Skin of body (tissue), 2 donors: ENCODE measurements around the gene LRRC4B. TPM values are rescaled to one million over a fixed set of nuclear protein-coding genes. Genes with fewer than 3 reads are reported as not detected.

Source experiments
- DNase-seq: peaks from one replicate; lab custom pipeline; 2025; lab: John Stamatoyannopoulos, UW
- total RNA-seq: library from RNA; depleted of rRNA; stranded (reverse); fragments of >200 nt; gene quantifications from one replicate; pipeline ENCODE4 v1.2.3, GENCODE V29; 2014

The LRRC4B gene
- total RNA-seq, 1 donor from 2014 or later = 5.1 TPM

GRCh38 chr19:50507376-50507775 lies 60.9 kb downstream of the LRRC4B start:
- no peak for DNase-seq

GRCh38 chr19:50506700-50507099 lies 61.5 kb downstream of the LRRC4B start:
- no peak for DNase-seq

- DNase-seq = no peak
These were observed 62.2 kb downstream of the LRRC4B start for GRCh38 chr19:50505856-50506611.

- DNase-seq = no peak
These were observed 66.4 kb downstream of the LRRC4B start for GRCh38 chr19:50501568-50502475.

GRCh38 chr19:50501186-50501567 lies 67.1 kb downstream of the LRRC4B start:
- no peak for DNase-seq

GRCh38 chr19:50500753-50501151 lies 67.5 kb downstream of the LRRC4B start:
- DNase-seq = no peak

- no peak for DNase-seq
These were observed 68.0 kb downstream of the LRRC4B start for GRCh38 chr19:50500060-50500752.

GRCh38 chr19:50498219-50499056 lies 69.8 kb downstream of the LRRC4B start:
- no peak for DNase-seq

- DNase-seq = no peak
These were observed 71.2 kb downstream of the LRRC4B start for GRCh38 chr19:50497022-50497405.

- DNase-seq = no peak
These were observed 71.8 kb downstream of the LRRC4B start for GRCh38 chr19:50496189-50497021.

- no peak for DNase-seq
These were observed 73.2 kb downstream of the LRRC4B start for GRCh38 chr19:50495020-50495531.

GRCh38 chr19:50494186-50495019 lies 73.8 kb downstream of the LRRC4B start:
- DNase-seq = no peak

- no peak for DNase-seq
These were observed 75.1 kb downstream of the LRRC4B start for GRCh38 chr19:50493171-50493570.

GRCh38 chr19:50492303-50493052 lies 75.8 kb downstream of the LRRC4B start:
- no peak for DNase-seq

- peak; percentile 20 for DNase-seq
These were observed 77.2 kb downstream of the LRRC4B start for GRCh38 chr19:50490991-50491472.

- DNase-seq = no peak
These were observed 77.8 kb downstream of the LRRC4B start for GRCh38 chr19:50490411-50490811.

- DNase-seq = no peak
These were observed 78.7 kb downstream of the LRRC4B start for GRCh38 chr19:50489461-50490011.
